ENCODE results near the gene SIX1. TPM values are rescaled to one million over a fixed set of nuclear protein-coding genes. Genes with fewer than 3 reads are reported as not detected.
A peak's percentile ranks its signal among the peaks of the same experiment; 100 is the strongest.

Gene SIX1
- total RNA-seq, 1 experiment from 2014 or later: 7.4 TPM

GRCh38 chr14:60643463-60644314 is 5.6 kb downstream of the SIX1 start:
- POLR2A ChIA-PET: no interaction called here
- in situ Hi-C loops (cut with HindIII; ENCODE audit: low pct_unique_long_range_greater_than_20kb, low sequenced_read_pairs) (no loop called here), intact Hi-C loops (cut with micrococcal nuclease; ENCODE audit: unreplicated experiment) (no loop called here)
- CTCF ChIA-PET: interaction anchor here (0.9 kb wide), 1 partner anchor 609 kb away, joined by 4 read pairs; no protein-coding TSS in a partner anchor
- DNase-seq (ENCODE audit: low read depth, low spot score): no peak
- Histone ChIP-seq H3K4me1 (ENCODE audit: control insufficient read depth, insufficient read depth, low read length) (peaks cover 10% of the 10 kb centered on the region), H3K9me3 (ENCODE audit: control insufficient read depth, insufficient read depth, low read depth, low read length) (no peaks in the 10 kb centered on the region), H3K4me3 (ENCODE audit: low read depth in 2 of 2, low read length in 2 of 2) (peak overlapping the region in 1 of 2 experiments; percentile 11; a peak in 1 of 4 replicates), H3K36me3 (ENCODE audit: control insufficient read depth, insufficient read depth, low read length) (no peaks in the 10 kb centered on the region; the same call in 1 of the 2 replicates), H3K27ac (ENCODE audit: low read length) (no peak overlapping the region), H3K27me3 (ENCODE audit: control insufficient read depth, insufficient read depth, low read length) (no peaks in the 10 kb centered on the region)
- TF ChIP-seq POLR2AphosphoS5 (IDR thresholded peaks at IDR 0.05; ENCODE audit: low read depth, low read length): no peak
- TF ChIP-seq SIN3A (IDR thresholded peaks at IDR 0.05; ENCODE audit: borderline replicate concordance, insufficient read depth, low read depth, low read length): no peak
- TF ChIP-seq TCF7L2 (IDR thresholded peaks at IDR 0.05; ENCODE audit: low read depth, low read length): no peak
- no peak for TF ChIP-seq REST (IDR thresholded peaks at IDR 0.05; ENCODE audit: insufficient read depth in 1 of 2, low read depth in 2 of 2, low read length in 1 of 2)
- TF ChIP-seq CTCF (IDR thresholded peaks at IDR 0.05): no peak
- no TSS peak for BruUV-seq (replicated peaks)
- no peak for ATAC-seq

GRCh38 chr14:60643141-60643462 is 6.2 kb downstream of the SIX1 start:
- intact Hi-C loops (cut with micrococcal nuclease; ENCODE audit: unreplicated experiment): no loop called here
- H3K4me1 ChIP-seq (ENCODE audit: control insufficient read depth, insufficient read depth, low read length): peaks cover 10% of the 10 kb centered on the region
- no peak for DNase-seq (ENCODE audit: low read depth, low spot score)
- H3K36me3 ChIP-seq (ENCODE audit: control insufficient read depth, insufficient read depth, low read length): no peaks in the 10 kb centered on the region; the same call in 1 of the 2 replicates
- no peak overlapping the region for H3K27ac ChIP-seq (ENCODE audit: low read length)
- H3K27me3 ChIP-seq (ENCODE audit: control insufficient read depth, insufficient read depth, low read length): no peaks in the 10 kb centered on the region
- no peaks in the 10 kb centered on the region for H3K9me3 ChIP-seq (ENCODE audit: control insufficient read depth, insufficient read depth, low read depth, low read length)
- TF ChIP-seq TCF7L2 (IDR thresholded peaks at IDR 0.05; ENCODE audit: low read depth, low read length): no peak
- no TSS peak for BruUV-seq (replicated peaks)
- in situ Hi-C loops (cut with HindIII; ENCODE audit: low pct_unique_long_range_greater_than_20kb, low sequenced_read_pairs): no loop called here
- ChIA-PET CTCF (no interaction called here), POLR2A (no interaction called here)
- no peak overlapping the region; a peak in 1 of 4 replicates for H3K4me3 ChIP-seq (ENCODE audit: low read depth in 2 of 2, low read length in 2 of 2)
- ATAC-seq: no peak
